Caki2 (cell line): Measurements from ENCODE around the gene VPS35L. TPM values are rescaled to one million over a fixed set of nuclear protein-coding genes. Genes with fewer than 3 reads are reported as not detected.
A peak's percentile ranks its signal among the peaks of the same experiment; 100 is the strongest.

Experiments used
- DNase-seq: peaks from one replicate; pipeline ENCODE4 v3.0.0-alpha.2; 2015; ENCODE audit warnings: low read depth
- in situ Hi-C: cut with HindIII; loops from 2 replicates; pipeline ENCODE4 v1.10.0; 2016; ENCODE audit warnings: low sequenced_read_pairs, low pct_unique_long_range_greater_than_20kb, mixed read lengths
- total RNA-seq: library from RNA; depleted of rRNA; stranded (reverse); fragments of >200 nt; shearing (Covaris generic); gene quantifications from 2 replicates; pipeline ENCODE4 v1.2.3, GENCODE V29; 2014; ENCODE audit warnings: low replicate concordance

Gene VPS35L
- total RNA-seq, 1 experiment from 2014 or later: 20.7 TPM

DNA sequence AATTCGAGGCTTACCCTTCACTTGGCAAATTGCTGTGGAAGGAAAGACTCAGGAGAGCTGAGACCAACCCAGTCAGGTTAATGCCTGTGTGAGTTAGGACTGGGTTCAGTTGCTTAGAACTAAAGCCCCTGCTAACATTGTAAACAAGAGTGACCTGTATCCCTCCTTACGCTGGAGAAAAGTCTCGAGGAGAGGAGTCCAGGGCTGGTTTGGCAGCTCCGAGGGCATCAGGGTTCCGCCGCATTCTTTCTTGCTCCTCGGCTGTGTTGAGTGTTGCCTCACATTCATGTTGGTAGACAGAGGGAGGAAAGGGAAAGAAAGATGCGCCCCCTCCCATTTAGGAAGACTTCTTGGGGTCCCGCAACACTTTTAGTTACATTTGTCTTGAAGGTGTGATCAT lies 18.5 kb downstream of the VPS35L start:
- in situ Hi-C loops: no loop called here
- DNase-seq: no peak

DNA sequence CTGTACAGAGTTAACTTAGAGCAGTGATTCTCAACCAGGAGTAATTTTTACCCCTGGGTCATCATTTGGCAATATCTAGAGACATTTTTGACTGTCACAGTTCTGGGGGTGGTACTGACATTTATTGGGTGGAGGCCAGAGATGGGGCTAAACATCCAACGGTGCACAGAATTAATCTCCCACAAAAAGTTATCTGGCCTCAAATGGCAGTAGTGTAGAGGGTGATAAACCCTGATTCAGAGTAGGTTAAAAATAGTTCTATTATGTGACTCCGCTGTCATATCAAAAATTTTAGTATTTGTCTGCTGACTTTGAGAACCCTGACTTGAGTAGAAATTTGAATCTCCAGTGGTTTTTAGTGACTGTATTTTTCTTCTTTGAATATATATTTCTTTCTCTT lies 19.1 kb downstream of the VPS35L start:
- in situ Hi-C loops: no loop called here
- no peak for DNase-seq

DNA sequence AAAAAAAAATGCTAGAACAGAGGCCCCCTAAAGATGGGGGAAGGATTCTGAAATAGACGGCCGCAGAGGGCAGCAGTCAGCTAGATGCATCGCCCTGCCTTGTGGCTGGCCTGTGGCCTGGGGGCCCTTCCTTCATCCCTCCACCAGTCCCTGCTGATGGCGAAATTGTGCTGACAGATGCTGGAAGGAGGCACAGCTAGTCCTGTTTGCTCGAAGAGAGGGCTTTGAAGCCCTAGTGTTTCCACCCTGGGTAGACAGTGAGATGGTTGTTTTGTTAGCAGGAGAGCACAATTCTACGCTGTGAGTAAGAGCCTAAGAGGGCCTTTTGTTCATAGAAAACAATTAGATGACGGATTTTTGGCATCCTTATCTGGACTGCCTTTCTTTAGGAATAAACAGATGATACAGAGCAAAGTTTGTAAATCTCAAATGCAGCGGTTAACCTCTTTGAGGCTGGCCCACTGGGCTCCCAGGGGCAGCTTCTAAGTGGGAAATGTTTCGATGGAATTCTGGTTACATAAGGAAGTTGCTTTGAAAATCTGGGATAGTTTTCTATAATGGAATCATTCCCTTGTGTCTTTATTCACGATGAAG lies 23.0 kb downstream of the VPS35L start:
- in situ Hi-C loops: no loop called here
- DNase-seq: no peak

DNA sequence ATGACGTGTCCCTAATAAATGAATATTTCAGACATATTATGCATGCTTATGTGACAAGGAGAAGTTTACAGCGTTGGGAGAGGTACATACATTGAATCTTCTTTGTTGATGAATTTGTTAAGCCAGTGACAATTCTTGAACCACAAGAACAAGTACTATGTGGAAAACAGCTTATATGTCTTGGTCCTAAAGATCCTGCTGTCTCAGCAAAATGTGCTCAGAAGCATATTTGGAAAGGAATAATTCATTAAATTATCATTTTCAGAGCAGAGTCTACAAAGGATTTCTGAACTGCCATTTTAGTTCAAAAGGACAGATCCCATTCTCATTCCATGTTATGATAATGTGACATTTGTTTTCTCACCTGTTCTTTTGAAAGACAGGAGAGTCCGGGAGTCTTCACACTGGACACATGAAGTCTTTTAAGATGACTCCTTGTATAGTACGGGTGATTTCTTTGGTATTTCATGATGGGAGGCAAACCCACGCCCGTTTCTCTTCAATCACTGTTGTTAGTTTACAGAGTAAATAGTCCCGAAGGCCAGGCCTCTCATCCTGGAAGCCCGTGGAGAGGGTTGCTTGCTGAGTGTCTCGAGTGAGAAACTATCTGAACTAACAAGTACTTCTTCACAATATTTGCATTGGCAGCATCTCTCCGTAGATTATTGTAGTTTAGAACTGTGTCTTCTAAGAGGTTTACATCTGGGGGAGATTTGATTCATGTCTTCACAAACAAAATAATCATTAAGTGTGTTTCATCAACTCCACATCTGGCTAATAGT lies 26.7 kb downstream of the VPS35L start:
- in situ Hi-C loops: no loop called here

DNA sequence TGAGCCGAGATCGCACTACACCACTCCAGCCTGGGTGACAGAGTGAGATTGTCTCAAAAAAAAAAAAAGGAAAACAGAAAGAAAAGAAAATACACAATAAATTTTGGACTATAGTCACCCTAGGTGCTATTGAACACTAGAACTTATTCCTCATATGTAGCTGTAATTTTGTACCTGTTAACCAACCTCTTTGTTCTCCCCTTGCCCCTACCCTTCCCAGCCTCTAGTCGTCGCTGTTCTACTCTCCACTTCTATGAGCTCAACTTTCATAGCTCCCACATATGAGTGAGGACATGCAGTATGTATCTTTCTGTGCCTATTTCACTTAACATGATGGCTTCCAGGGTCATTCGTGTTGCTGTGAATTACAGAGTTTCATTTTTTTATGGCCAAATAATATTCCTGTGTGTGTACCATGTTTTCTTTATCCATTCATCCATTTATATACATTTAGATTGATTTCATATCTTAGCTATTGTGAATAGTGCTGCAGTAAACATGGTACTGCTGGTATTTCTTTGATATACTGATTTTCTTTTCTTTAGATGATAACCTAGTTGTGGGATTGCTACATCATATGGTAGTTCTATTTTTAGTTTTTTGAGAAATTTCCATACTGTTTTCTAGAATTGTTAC lies 28.3 kb downstream of the VPS35L start:
- DNase-seq: peak; percentile 40
- in situ Hi-C loops: no loop called here

More for the DNA sequence above, 26.7 kb downstream of the VPS35L start:
- no peak for DNase-seq

DNA sequence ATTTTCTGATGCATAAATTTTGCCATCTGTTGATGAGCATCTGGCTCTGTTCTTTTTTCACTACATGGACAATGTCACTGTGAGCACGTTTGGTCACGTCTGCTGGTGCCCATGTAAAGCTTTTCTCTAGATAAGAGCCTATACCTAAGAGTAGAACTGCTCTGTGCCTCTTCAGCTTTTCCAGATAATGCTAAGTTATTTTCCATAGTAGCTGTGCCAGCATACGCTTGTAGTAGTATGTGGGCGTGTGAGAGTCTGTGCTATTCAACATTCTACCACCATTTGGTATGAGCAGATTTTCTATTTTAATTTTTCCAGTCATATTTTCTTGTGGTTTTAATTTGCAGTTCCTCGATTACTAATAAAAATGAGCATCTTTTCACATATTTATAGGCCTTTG lies 33.2 kb downstream of the VPS35L start:
- no peak for DNase-seq
- in situ Hi-C loops: no loop called here

DNA sequence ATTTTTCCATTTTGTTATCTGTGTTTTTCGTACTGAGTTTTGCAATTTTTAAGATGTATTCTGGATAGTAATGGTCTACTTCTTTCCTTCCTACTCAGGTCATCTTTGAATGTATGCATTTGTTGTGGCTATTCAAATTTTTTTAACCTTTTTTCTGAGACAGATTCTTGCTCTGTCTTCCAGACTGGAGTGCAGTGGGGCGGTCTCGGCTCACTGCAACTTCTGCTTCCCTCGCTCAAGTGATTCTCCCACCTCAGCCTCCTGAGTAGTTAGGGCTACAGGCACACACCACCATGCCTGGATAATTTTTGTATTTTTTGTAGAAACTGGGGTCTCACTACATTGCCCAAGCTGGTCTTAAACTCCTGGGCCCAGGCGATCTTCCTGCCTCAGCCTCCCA lies 33.6 kb downstream of the VPS35L start:
- in situ Hi-C loops: no loop called here
- DNase-seq: no peak

DNA sequence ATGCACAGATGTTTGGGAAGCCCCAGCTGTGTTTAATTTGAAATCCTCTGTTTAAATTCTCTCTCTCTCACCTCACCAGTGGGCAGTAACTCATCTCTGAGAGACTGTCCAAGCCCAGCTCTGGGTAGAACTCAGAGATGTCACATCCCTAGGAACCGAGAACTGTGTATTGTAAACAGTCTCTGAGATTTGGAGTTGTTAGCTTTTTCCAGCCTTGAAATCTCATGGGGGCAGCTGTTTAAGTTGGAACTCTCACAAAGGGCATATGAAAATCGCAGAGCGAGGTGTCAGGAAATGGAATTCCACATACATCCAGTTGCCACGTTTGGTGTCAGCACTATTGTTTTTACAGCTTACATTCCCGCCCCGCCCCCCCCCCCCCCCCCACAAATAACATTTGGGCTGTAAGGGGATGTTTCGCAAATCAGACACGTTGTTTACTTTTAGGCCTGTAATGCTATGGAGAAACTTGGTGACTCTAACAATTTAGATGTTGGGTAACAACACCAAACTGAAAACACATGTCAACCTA lies 34.3 kb downstream of the VPS35L start:
- no peak for DNase-seq
- in situ Hi-C loops: no loop called here

DNA sequence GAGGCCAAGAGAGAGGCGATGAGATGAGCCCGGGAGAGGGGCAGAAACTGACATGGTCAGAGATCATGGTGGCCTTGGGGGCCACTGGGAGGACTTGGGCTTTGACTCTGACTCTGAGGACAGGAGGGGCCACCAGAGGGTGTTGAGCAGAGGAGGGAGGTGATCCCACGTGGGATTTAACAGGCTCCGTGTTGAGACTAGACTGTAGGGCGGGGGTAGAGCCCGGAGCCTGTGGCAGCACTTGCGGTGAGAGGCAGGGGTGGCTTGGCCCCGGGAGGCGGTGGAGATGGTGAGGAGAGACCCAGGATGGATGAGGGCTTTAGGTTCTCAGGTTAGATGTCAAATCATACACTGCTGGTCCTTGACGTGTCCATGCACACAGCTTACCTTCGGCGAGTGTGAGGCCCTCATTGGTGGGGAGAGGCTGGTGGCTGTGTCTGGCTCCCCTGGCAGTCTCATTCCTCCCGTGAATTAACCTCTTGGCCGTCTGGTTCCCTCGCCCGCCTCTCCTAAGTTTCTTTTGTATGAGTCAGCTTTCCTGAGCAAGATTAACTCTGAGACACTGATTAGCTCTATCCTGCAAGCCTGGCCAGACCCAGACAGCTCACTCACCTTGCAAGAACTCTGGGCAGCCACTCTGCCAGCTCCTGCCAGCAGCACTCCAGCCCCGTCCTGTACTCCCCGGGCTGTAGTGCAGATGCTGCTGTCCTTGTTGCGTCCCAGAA lies 39.7 kb downstream of the VPS35L start:
- in situ Hi-C loops: no loop called here
- peak; percentile 81 for DNase-seq

DNA sequence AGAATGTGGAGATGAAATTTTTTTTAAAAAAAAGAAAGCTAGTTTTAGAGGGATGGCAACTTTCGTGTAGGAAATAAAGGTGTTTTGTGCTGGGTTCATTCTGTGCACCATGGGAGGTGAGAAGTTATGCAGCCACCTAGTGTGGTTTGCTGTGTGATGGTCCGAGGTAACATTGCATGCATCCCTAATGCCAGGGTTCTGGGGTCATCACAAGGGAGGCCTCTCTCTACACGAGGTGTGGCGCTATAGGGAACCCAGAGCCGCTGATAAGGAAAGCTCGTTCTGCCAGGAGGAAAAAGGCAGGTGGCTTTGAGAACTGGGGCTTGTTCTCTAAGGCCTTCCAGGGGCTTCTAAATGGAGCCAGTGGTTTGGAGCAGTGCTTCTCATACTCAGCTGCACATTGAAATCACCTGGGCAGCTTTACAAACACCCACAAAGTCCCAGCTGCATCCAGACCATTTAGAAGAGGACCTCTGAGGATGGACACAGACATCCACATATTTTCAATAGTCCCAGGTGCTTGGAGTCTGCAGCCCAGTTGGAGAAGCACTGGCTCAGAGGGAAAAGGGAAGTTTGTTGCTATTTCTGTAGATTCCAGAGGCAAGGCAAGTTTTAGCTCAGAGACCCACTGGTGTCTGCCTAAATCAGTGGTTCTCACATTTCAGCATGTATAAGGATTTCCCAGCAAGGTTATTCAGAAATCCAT lies 43.5 kb downstream of the VPS35L start:
- in situ Hi-C loops: no loop called here
- DNase-seq: no peak

DNA sequence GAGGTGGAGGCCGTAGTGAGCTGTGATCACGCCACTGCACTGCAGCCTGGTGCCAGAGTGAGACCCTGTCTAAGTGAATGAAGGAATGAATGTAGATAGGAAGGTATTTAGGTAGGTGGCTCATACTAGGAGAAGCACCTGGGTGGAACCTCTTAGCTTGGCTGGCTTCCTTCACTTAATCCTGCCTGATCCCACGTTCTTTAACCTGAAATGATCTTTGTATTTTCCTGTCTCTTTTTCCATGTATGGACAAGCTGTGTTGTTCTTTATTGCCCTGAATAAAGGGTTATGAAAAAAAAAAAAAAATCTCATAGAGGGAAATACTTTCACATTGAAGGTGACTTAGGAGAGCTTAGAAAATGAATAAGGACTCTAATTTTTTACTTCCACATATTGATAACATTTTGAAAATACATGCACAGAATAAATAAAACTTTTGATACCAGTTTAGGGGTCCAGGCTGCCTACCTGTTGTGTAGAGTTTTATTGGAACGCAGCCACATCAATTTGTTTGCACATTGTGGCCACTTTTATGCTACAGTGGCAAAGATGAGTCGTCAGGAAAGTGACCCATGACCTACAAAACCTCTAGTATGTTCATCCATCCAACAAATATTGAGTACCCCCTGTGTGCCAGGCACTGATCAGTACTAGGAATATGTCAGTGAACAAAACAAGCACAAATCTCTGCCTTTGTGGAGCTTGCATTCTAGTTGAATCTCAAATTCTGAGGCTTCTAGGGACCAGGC lies 44.6 kb downstream of the VPS35L start:
- no peak for DNase-seq
- in situ Hi-C loops: no loop called here

DNA sequence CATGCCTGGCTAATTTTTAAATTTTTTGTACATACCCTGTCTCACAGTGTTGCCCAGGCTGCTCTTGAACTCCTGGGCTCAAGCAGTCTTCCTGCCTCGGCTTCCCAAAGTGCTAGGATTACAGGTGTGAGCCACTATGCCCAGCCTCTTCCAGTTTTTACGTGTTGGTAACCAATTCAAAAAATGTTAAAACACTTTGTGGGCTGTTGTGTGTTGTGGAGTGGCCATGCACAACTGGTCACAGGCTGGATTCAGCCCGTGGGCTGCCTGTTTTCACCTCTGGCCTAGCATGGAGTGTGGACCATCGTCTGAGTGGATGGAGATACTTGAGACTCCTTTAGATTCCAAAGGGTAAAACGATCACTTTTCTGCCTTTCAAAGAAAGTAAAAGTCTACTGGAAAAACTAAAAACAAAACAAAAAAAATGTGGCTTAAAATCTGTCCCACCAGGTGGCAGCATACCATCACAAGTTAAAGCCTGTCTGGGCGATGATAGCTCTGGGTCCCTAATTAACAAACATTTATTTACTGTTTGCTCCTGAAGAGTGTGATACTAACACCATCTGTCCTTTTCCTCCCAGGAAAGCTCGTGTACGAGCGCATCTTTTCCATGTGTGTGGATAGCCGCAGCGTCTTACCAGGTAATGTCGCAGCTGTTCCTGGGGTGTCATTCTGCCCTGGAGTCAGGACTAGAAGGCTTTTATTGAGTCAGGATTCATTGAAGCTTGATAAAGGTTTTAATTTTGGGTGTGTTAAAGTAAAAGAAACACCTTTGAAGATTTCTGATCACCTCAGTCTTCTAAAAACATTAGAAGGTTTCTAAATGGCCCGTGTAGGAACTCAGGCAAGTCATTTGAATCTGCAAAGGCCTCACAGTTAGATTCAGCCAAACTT lies 45.8 kb downstream of the VPS35L start:
- DNase-seq: peak; percentile 45
- in situ Hi-C loops: no loop called here

DNA sequence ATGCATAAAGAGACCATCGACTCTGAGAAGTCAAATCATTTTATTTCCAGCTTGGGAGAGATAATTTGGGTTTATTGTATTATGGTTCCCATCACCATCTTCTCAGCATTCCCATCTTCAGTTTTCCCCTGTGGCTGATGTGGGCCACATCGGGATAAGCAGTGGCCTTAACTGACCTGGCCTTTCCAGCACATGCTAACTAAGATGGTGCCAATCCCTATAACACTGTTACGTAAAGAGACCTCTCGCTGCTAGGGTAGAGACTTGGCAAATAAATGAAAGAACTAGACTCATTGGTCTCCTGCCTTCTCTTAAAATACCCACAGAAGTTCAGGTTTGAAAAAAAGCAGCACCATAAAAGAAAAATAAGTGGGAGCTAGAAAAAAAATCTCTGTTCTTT lies 49.4 kb downstream of the VPS35L start:
- in situ Hi-C loops: no loop called here
- no peak for DNase-seq

DNA sequence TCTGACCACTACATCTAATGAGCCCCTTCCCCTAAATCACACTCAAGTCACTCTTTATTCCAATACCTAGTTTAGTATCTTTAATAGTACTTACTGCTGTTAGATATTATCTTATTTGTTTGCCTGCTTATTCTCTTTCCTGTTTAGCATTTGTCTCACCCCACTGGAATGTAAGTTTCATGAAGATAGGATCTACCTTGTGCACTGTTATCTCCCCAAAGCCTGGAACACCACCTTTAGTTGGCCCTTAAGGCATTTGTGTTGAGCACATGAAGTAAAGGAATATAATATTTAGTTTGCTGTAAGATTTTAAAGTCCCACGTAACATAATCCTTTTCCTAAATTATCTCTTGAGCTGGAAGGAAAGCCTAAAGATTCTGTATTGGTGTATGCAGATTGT lies 50.2 kb downstream of the VPS35L start:
- in situ Hi-C loops: no loop called here
- DNase-seq: no peak

DNA sequence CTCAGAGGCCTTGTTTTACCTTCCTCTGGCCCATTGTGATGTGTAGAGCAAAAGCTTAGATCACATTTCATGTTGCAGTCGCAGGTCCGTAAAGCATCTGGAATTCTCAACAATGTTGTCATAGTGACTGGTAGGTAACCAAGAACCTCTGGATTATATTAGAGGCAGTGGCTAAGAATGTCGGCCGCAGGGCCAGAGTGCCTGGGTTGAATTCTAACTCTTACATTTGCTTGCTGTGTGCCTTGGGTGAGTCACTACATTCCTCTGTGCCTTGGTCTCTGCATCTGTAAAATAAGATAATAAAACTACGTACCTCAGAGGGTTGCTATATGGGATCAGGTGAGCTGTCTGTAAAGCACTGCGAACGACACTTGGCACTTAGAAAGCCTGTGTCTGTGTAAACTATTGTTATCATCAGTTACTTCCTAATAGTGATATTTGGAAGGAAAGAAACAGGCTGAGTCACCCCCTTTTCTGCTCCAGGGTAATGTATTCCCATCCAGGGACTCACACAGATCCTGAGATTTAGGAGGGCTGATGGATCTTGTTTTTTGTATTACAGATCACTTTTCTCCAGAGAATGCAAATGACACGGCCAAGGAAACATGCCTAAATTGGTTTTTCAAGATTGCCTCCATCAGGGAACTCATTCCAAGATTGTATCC lies 52.2 kb downstream of the VPS35L start:
- DNase-seq: no peak
- in situ Hi-C loops: no loop called here

DNA sequence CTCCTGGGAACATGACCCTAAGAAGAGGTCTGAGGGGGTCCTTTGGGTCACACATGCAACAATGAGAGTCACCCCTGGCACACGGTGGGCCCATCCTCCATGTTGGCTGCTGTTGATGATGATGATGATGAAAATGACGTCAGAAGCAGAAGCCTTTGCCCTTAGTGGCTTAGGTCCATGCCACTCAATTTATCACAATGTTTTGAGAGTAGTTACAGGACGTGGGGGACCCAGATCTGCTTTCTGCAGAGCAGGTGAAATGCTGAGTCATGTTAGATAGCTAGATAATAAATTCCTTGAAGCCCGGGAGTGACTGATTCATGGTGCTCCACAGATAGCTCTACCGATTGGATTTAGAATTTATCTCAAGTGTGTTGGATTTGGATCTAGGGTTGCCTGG lies 53.9 kb downstream of the VPS35L start:
- in situ Hi-C loops: no loop called here
- DNase-seq: peak; percentile 13
